ENCODE results near the gene CIB4. TPM values are rescaled to one million over a fixed set of nuclear protein-coding genes. Genes with fewer than 3 reads are reported as not detected.

The CIB4 gene
- total RNA-seq, 2 donors from 2014 or later, result 0.46 TPM; not detected in 1

GRCh38 chr2:26654061-26654340, 12.8 kb upstream of the CIB4 start:
- TF ChIP-seq POLR2AphosphoS5 (IDR thresholded peaks at IDR 0.05) (no peak), POLR2A (IDR thresholded peaks at IDR 0.05) (no peak)
- TF ChIP-seq, protein P1, sequence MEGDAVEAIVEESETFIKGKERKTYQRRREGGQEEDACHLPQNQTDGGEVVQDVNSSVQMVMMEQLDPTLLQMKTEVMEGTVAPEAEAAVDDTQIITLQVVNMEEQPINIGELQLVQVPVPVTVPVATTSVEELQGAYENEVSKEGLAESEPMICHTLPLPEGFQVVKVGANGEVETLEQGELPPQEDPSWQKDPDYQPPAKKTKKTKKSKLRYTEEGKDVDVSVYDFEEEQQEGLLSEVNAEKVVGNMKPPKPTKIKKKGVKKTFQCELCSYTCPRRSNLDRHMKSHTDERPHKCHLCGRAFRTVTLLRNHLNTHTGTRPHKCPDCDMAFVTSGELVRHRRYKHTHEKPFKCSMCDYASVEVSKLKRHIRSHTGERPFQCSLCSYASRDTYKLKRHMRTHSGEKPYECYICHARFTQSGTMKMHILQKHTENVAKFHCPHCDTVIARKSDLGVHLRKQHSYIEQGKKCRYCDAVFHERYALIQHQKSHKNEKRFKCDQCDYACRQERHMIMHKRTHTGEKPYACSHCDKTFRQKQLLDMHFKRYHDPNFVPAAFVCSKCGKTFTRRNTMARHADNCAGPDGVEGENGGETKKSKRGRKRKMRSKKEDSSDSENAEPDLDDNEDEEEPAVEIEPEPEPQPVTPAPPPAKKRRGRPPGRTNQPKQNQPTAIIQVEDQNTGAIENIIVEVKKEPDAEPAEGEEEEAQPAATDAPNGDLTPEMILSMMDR (IDR thresholded peaks at IDR 0.05), result no peak
- intact Hi-C loops (cut with DNase I), result loop anchor here (5.0 kb wide), 1 partner anchor 42 kb away; no protein-coding TSS in a partner anchor
- Histone ChIP-seq H3K27ac (no peak overlapping the region), H3K27me3 (replicated peaks; ENCODE audit: insufficient read depth) (no peaks in the 10 kb centered on the region), H3K9me3 (no peaks in the 10 kb centered on the region), H3K4me3 (no peak overlapping the region), H3K4me1 (replicated peaks) (no peaks in the 10 kb centered on the region), H3K36me3 (no peaks in the 10 kb centered on the region)
- no peak for DNase-seq (ENCODE audit: low spot score)
- 87% methylated on average over 3 of the region's 3 CpGs for WGBS

DNA sequence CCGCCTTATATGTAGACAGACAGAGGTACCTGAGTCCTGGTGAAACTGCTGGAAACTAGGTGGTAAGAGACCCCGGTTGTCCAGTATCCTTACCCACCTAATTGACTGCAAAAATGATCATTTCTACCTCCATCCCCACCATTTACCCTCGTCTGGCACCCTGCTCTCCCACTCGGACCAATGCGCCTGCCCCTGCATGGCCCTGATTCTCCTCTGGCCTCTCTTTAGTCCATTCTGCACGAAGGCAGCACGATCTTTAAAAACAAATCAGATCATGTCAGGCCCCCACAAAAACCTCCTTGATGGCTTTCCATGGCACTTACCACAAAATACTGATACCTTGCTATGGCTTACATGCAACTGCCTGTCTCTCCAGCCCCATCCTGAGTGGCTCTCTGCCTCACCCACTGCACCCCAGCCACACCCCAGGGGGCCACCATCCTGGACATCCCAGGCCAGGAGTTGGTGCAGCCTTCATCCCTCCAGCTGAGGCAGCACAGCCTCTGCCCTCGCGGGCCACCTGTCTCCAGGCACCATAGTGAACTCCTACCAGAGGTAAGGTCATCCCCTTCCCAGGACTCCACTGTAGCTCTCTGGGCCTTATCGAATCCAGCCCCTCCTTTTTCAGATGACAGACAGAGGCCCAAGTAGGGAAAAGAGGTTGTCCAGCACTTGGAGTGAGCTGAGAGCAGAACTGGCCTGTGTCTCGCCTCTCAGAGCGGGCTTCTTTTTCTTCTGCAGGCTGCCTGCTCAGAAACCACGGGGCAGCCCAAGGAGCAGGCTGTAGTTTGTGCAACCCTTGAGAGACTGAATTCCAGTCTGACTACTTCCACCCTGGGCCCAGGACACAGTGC, 12.3 kb upstream of the CIB4 start:
- intact Hi-C loops (cut with DNase I), result loop anchor here (5.0 kb wide), 1 partner anchor 41 kb away; no protein-coding TSS in a partner anchor
- no peak for DNase-seq (ENCODE audit: low spot score)

GRCh38 chr2:26652361-26653041, 11.3 kb upstream of the CIB4 start:
- Histone ChIP-seq H3K27me3 (replicated peaks; ENCODE audit: insufficient read depth) (no peaks in the 10 kb centered on the region), H3K4me1 (replicated peaks) (no peaks in the 10 kb centered on the region), H3K4me3 (no peak overlapping the region), H3K9me3 (no peaks in the 10 kb centered on the region), H3K36me3 (no peaks in the 10 kb centered on the region), H3K27ac (peak overlapping the region in 1 of 2 donors; percentile 39)
- TF ChIP-seq, protein P1 (IDR thresholded peaks at IDR 0.05), result no peak
- no peak for TF ChIP-seq POLR2A (IDR thresholded peaks at IDR 0.05)
- TF ChIP-seq POLR2AphosphoS5 (IDR thresholded peaks at IDR 0.05), result peak; percentile 44
- intact Hi-C loops (cut with DNase I), result loop anchor here (5.0 kb wide), 1 partner anchor 40 kb away; no protein-coding TSS in a partner anchor
- DNase-seq (ENCODE audit: low spot score), result no peak
- WGBS, result 74% methylated on average over 12 of the region's 12 CpGs

More for the DNA sequence above, 12.3 kb upstream of the CIB4 start:
- Histone ChIP-seq H3K27me3 (replicated peaks; ENCODE audit: insufficient read depth) (no peaks in the 10 kb centered on the region), H3K27ac (no peak overlapping the region), H3K4me3 (no peak overlapping the region), H3K36me3 (no peaks in the 10 kb centered on the region), H3K9me3 (no peaks in the 10 kb centered on the region), H3K4me1 (replicated peaks) (no peaks in the 10 kb centered on the region)
- 87% methylated on average over 13 of the region's 13 CpGs for WGBS
- TF ChIP-seq POLR2AphosphoS5 (IDR thresholded peaks at IDR 0.05) (no peak), POLR2A (IDR thresholded peaks at IDR 0.05) (no peak)
- TF ChIP-seq, protein P1 (IDR thresholded peaks at IDR 0.05), result no peak

- H3K9me3 ChIP-seq, result no peaks in the 10 kb centered on the region
- intact Hi-C loops (cut with DNase I), result loop anchor here (5.0 kb wide), 1 partner anchor 39 kb away; no protein-coding TSS in a partner anchor
- no peak for DNase-seq (ENCODE audit: low spot score)
- H3K4me1 ChIP-seq (replicated peaks), result no peaks in the 10 kb centered on the region
- no peak overlapping the region for H3K4me3 ChIP-seq
- no peak for TF ChIP-seq POLR2AphosphoS5 (IDR thresholded peaks at IDR 0.05)
- TF ChIP-seq, protein P1 (IDR thresholded peaks at IDR 0.05), result no peak
- TF ChIP-seq POLR2A (IDR thresholded peaks at IDR 0.05), result no peak
- WGBS, result 64% methylated on average over 7 of the region's 7 CpGs
- no peak overlapping the region for H3K27ac ChIP-seq
- H3K36me3 ChIP-seq, result no peaks in the 10 kb centered on the region
- H3K27me3 ChIP-seq (replicated peaks; ENCODE audit: insufficient read depth), result no peaks in the 10 kb centered on the region
These were observed 10.6 kb upstream of the CIB4 start for GRCh38 chr2:26651799-26652198.

All from prostate gland (tissue), 2 donors.